Measurements from ENCODE around the gene TTC6.

TTC6 gene

GRCh38 chr14:37598747-37599506, 3.5 kb downstream of the TTC6 start:
- no peak for DNase-seq

GRCh38 chr14:37599507-37600368, 4.3 kb downstream of the TTC6 start:
- DNase-seq, result no peak

GRCh38 chr14:37600880-37601741, 5.7 kb downstream of the TTC6 start:
- DNase-seq, result no peak

- DNase-seq, result no peak
Observed at GRCh38 chr14:37601865-37602264, 6.4 kb downstream of the TTC6 start.

- DNase-seq, result no peak
Observed at GRCh38 chr14:37602605-37603453, 7.4 kb downstream of the TTC6 start.

GRCh38 chr14:37603688-37604251, 8.3 kb downstream of the TTC6 start:
- DNase-seq, result no peak

GRCh38 chr14:37606678-37607077, 11.2 kb downstream of the TTC6 start:
- DNase-seq, result no peak

GRCh38 chr14:37608649-37609048, 13.2 kb downstream of the TTC6 start:
- DNase-seq, result no peak

- DNase-seq, result no peak
Observed at GRCh38 chr14:37610945-37611523, 15.6 kb downstream of the TTC6 start.

- no peak for DNase-seq
Observed at GRCh38 chr14:37615582-37616289, 20.3 kb downstream of the TTC6 start.

- DNase-seq, result no peak
Observed at GRCh38 chr14:37616853-37617252, 21.4 kb downstream of the TTC6 start.

- no peak for DNase-seq
Observed at GRCh38 chr14:37617864-37618365, 22.5 kb downstream of the TTC6 start.

- DNase-seq, result no peak
Observed at GRCh38 chr14:37618498-37619028, 23.1 kb downstream of the TTC6 start.

- no peak for DNase-seq
Observed at GRCh38 chr14:37620856-37621255, 25.4 kb downstream of the TTC6 start.

- DNase-seq, result no peak
Observed at GRCh38 chr14:37622231-37622923, 26.9 kb downstream of the TTC6 start.

- DNase-seq, result no peak
Observed at GRCh38 chr14:37623426-37623951, 28.1 kb downstream of the TTC6 start.

GRCh38 chr14:37623971-37624370, 28.5 kb downstream of the TTC6 start:
- no peak for DNase-seq

- DNase-seq, result no peak
Observed at GRCh38 chr14:37625597-37626595, 30.5 kb downstream of the TTC6 start.

Measured in activated CD4-positive, alpha-beta T cell treated with anti-CD3 and anti-CD28 coated beads, Interleukin-2, amount 50 U/mL, for 4 hours (primary cell).